Kasumi-1 (cell line): Measurements from ENCODE around the gene LRRC37B.
"Not testable (repeated sequence)": the region's sequence is repeated elsewhere in the genome, so short reads cannot be mapped to it uniquely, and the experiment has no call there.

Experiments
- DNase-seq, 2 experiments: peaks; one replicate each; lab custom pipeline; 2025; lab: John Stamatoyannopoulos, UW

Gene LRRC37B

GRCh38 chr17:32092062-32092461, 84.9 kb downstream of the LRRC37B start:
- DNase-seq = not testable (repeated sequence)

- no peak for DNase-seq
These were observed 92.5 kb downstream of the LRRC37B start for GRCh38 chr17:32099686-32100085.

GRCh38 chr17:32100323-32100722, 93.1 kb downstream of the LRRC37B start:
- DNase-seq = not testable (repeated sequence)

- DNase-seq = no peak
These were observed 93.9 kb downstream of the LRRC37B start for GRCh38 chr17:32100971-32101631.

GRCh38 chr17:32102172-32102571, 95.0 kb downstream of the LRRC37B start:
- no peak for DNase-seq

- DNase-seq = no peak
These were observed 95.5 kb downstream of the LRRC37B start for GRCh38 chr17:32102646-32103186.
